GM12891 (cell line): ENCODE data around the gene SMIM17.

Experiments used
- POLR2A ChIP-seq: IDR thresholded peaks from 2 replicates; pipeline ENCODE4 v1.6.1; 2011; ENCODE audit warnings: low read depth, low read length, control low read depth
- POLR2AphosphoS5 ChIP-seq: IDR thresholded peaks from 2 replicates; pipeline ENCODE4 v1.6.1; 2011; ENCODE audit warnings: low read depth, low read length, control low read depth
- POU2F2 ChIP-seq: IDR thresholded peaks from 2 replicates; pipeline ENCODE4 v1.6.1; 2011; ENCODE audit warnings: low read depth, mild to moderate bottlenecking, control low read depth, low read length, moderate library complexity
- SPI1 ChIP-seq: IDR thresholded peaks from 2 replicates; pipeline ENCODE4 v1.6.1; 2011; ENCODE audit warnings: low read depth, low read length, control low read depth

GRCh38 chr19:56699552-56699951 is 56.6 kb downstream of the SMIM17 start:
- no peak for TF ChIP-seq POLR2A
- no peak for TF ChIP-seq POLR2AphosphoS5
- TF ChIP-seq POU2F2: no peak
- TF ChIP-seq SPI1: no peak
